Stimulated activated naive CD8-positive, alpha-beta T cell treated with anti-CD3 and anti-CD28 coated beads, Interleukin-15, Interleukin-2, amounts not matched to agents 100 ng/mL and 50 ng/mL, for 24 hours (primary cell): ENCODE results near the gene SSR1.

Experiments
- H3K27ac Mint-ChIP-seq: one replicate; pipeline ENCODE4 v1.8.0; 2021; ENCODE audit warnings: mild to moderate bottlenecking, mixed read lengths
- H3K27me3 Mint-ChIP-seq: one replicate; pipeline ENCODE4 v1.8.0; 2021; ENCODE audit warnings: mixed read lengths
- H3K36me3 Mint-ChIP-seq: one replicate; pipeline ENCODE4 v1.8.0; 2021; ENCODE audit warnings: low read depth, mixed read lengths
- H3K4me1 Mint-ChIP-seq: one replicate; pipeline ENCODE4 v1.8.0; 2021; ENCODE audit warnings: low read depth, mixed read lengths
- H3K4me3 Mint-ChIP-seq: one replicate; pipeline ENCODE4 v1.8.0; 2021; ENCODE audit warnings: mild to moderate bottlenecking, mixed read lengths
- H3K9me3 Mint-ChIP-seq: one replicate; pipeline ENCODE4 v1.8.0; 2021; ENCODE audit warnings: mixed read lengths

The SSR1 gene

GRCh38 chr6:7261032-7261841 is 51.8 kb downstream of the SSR1 start:
- H3K27ac Mint-ChIP-seq = peak overlapping the region; percentile 45
- H3K27me3 Mint-ChIP-seq = peaks cover 26% of the 10 kb centered on the region
- H3K4me3 Mint-ChIP-seq = peak overlapping the region; percentile 84
- H3K36me3 Mint-ChIP-seq = no peaks in the 10 kb centered on the region
- peaks cover 22% of the 10 kb centered on the region for H3K4me1 Mint-ChIP-seq
- H3K9me3 Mint-ChIP-seq = no peaks in the 10 kb centered on the region

- H3K36me3 Mint-ChIP-seq = no peaks in the 10 kb centered on the region
- no peak overlapping the region for H3K27ac Mint-ChIP-seq
- peak overlapping the region; percentile 84 for H3K4me3 Mint-ChIP-seq
- H3K9me3 Mint-ChIP-seq = no peaks in the 10 kb centered on the region
- H3K4me1 Mint-ChIP-seq = peaks cover 22% of the 10 kb centered on the region
- H3K27me3 Mint-ChIP-seq = peaks cover 26% of the 10 kb centered on the region
Observed at GRCh38 chr6:7260291-7261031, 52.5 kb downstream of the SSR1 start.

- Mint-ChIP-seq H3K27me3 (peaks cover 26% of the 10 kb centered on the region), H3K9me3 (no peaks in the 10 kb centered on the region), H3K4me3 (no peak overlapping the region), H3K4me1 (peaks cover 22% of the 10 kb centered on the region), H3K27ac (no peak overlapping the region), H3K36me3 (no peaks in the 10 kb centered on the region)
Observed at GRCh38 chr6:7258231-7258763, 54.7 kb downstream of the SSR1 start.

- Mint-ChIP-seq H3K27ac (no peak overlapping the region), H3K4me3 (no peak overlapping the region), H3K4me1 (peaks cover 22% of the 10 kb centered on the region), H3K27me3 (peaks cover 26% of the 10 kb centered on the region), H3K9me3 (no peaks in the 10 kb centered on the region), H3K36me3 (no peaks in the 10 kb centered on the region)
Observed at GRCh38 chr6:7257521-7258230, 55.3 kb downstream of the SSR1 start.

GRCh38 chr6:7256785-7257184 is 56.2 kb downstream of the SSR1 start:
- Mint-ChIP-seq H3K9me3 (no peaks in the 10 kb centered on the region), H3K4me3 (no peak overlapping the region), H3K27me3 (peaks cover 20% of the 10 kb centered on the region), H3K4me1 (peaks cover 16% of the 10 kb centered on the region), H3K27ac (no peak overlapping the region), H3K36me3 (no peaks in the 10 kb centered on the region)

- no peaks in the 10 kb centered on the region for H3K36me3 Mint-ChIP-seq
- H3K4me1 Mint-ChIP-seq = peaks cover 7% of the 10 kb centered on the region
- peaks cover 20% of the 10 kb centered on the region for H3K27me3 Mint-ChIP-seq
- H3K27ac Mint-ChIP-seq = no peak overlapping the region
- H3K4me3 Mint-ChIP-seq = no peak overlapping the region
- no peaks in the 10 kb centered on the region for H3K9me3 Mint-ChIP-seq
Observed at GRCh38 chr6:7255918-7256317, 57.1 kb downstream of the SSR1 start.

- Mint-ChIP-seq H3K9me3 (no peaks in the 10 kb centered on the region), H3K4me3 (no peak overlapping the region), H3K36me3 (no peaks in the 10 kb centered on the region), H3K4me1 (peaks cover under 1% of the 10 kb centered on the region), H3K27ac (no peak overlapping the region), H3K27me3 (peaks cover 13% of the 10 kb centered on the region)
Observed at GRCh38 chr6:7254980-7255835, 57.8 kb downstream of the SSR1 start.

- Mint-ChIP-seq H3K4me3 (no peak overlapping the region), H3K27me3 (no peaks in the 10 kb centered on the region), H3K9me3 (no peaks in the 10 kb centered on the region), H3K27ac (no peak overlapping the region), H3K36me3 (peaks cover 23% of the 10 kb centered on the region), H3K4me1 (no peaks in the 10 kb centered on the region)
Observed at GRCh38 chr6:7252390-7252789, 60.6 kb downstream of the SSR1 start.

- no peaks in the 10 kb centered on the region for H3K4me1 Mint-ChIP-seq
- no peak overlapping the region for H3K27ac Mint-ChIP-seq
- H3K9me3 Mint-ChIP-seq = no peaks in the 10 kb centered on the region
- no peak overlapping the region for H3K4me3 Mint-ChIP-seq
- no peaks in the 10 kb centered on the region for H3K27me3 Mint-ChIP-seq
- H3K36me3 Mint-ChIP-seq = peaks cover 25% of the 10 kb centered on the region
Observed at GRCh38 chr6:7251646-7252260, 61.2 kb downstream of the SSR1 start.

- no peaks in the 10 kb centered on the region for H3K27me3 Mint-ChIP-seq
- H3K36me3 Mint-ChIP-seq = peaks cover 29% of the 10 kb centered on the region
- H3K27ac Mint-ChIP-seq = no peak overlapping the region
- no peaks in the 10 kb centered on the region for H3K4me1 Mint-ChIP-seq
- H3K9me3 Mint-ChIP-seq = no peaks in the 10 kb centered on the region
- H3K4me3 Mint-ChIP-seq = no peak overlapping the region
Observed at GRCh38 chr6:7250812-7251211, 62.2 kb downstream of the SSR1 start.

GRCh38 chr6:7249946-7250643 is 62.9 kb downstream of the SSR1 start:
- H3K36me3 Mint-ChIP-seq = peaks cover 36% of the 10 kb centered on the region
- no peaks in the 10 kb centered on the region for H3K4me1 Mint-ChIP-seq
- H3K27me3 Mint-ChIP-seq = no peaks in the 10 kb centered on the region
- H3K9me3 Mint-ChIP-seq = no peaks in the 10 kb centered on the region
- no peak overlapping the region for H3K27ac Mint-ChIP-seq
- H3K4me3 Mint-ChIP-seq = no peak overlapping the region

- Mint-ChIP-seq H3K36me3 (peaks cover 40% of the 10 kb centered on the region), H3K9me3 (no peaks in the 10 kb centered on the region), H3K27ac (no peak overlapping the region), H3K4me1 (no peaks in the 10 kb centered on the region), H3K27me3 (no peaks in the 10 kb centered on the region), H3K4me3 (no peak overlapping the region)
Observed at GRCh38 chr6:7249391-7249790, 63.6 kb downstream of the SSR1 start.

GRCh38 chr6:7247828-7248227 is 65.2 kb downstream of the SSR1 start:
- Mint-ChIP-seq H3K4me1 (peaks cover 9% of the 10 kb centered on the region), H3K27ac (peak overlapping the region; percentile 54), H3K9me3 (no peaks in the 10 kb centered on the region), H3K27me3 (no peaks in the 10 kb centered on the region), H3K4me3 (no peak overlapping the region), H3K36me3 (peaks cover 51% of the 10 kb centered on the region)
